Measurements from ENCODE around the gene TWIST2.

Gene TWIST2

GRCh38 chr2:238838786-238839327 lies 9.0 kb upstream of the TWIST2 start:
- no peak for DNase-seq (ENCODE audit: low read depth, low spot score)

GRCh38 chr2:238839428-238839827 lies 8.5 kb upstream of the TWIST2 start:
- no peak for DNase-seq (ENCODE audit: low read depth, low spot score)

- no peak for DNase-seq (ENCODE audit: low read depth, low spot score)
Observed at GRCh38 chr2:238841542-238842164, 6.2 kb upstream of the TWIST2 start.

DNA sequence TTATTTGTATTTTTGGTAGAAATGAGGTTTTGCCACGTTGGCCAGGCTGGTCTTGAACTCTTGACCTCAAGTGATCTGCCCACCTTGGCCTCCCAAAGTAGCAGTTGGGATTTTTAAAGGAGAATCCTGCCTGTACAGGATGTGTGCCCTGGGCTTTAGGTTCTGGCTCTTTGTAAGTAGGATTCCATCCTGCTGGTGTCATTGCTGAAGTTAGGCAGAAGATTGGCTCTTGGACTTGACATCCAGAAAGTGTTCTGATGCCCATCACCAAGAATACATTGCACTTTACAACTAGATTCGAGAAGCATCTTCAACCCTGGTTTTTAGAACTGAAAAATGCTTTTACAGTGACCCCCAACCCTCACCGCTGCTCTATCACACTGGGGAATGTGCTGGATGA lies 4.4 kb upstream of the TWIST2 start:
- no peak for DNase-seq (ENCODE audit: low read depth, low spot score)

DNA sequence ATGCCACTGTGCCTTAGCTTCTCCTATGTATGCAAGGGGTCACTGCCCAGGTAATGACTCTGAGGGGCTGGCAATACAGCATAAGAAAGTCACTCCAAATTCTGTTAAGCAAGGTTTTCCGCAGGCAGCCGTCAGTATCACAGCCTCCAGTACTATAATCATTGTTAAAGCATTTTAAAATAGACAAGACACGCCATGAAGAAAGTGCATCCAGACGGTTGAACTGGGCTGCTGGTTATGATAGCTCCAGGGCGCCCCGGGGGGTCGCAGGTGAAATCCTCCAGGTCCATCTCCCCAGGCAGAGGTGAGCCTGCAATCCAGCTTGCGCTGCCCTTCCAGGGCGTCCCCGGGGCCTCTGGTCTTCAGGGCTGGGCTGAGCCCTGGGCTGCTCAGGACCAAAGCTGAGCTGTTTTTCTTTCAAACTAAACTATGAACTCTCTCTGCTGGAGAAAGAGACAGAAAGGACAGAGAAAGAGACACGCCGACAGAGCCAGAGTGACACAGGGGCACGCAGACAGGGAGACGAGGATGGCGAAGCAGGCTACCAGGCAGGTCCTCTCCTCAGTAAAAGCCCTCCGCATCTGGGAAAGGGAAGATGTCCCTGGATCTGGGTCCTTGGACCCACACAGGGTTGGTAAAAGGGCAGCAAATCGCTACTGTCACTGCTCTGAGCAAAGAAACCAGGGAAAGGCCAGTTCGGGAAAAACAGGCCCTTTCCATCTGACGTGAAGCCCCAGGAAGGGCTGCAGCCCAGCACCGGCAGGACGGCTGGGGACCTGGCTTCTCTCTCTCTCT lies 2.1 kb upstream of the TWIST2 start:
- no peak for DNase-seq (ENCODE audit: low read depth, low spot score)

GRCh38 chr2:238846378-238846627 lies 1.6 kb upstream of the TWIST2 start:
- DNase-seq (ENCODE audit: low read depth, low spot score), result no peak

- DNase-seq (ENCODE audit: low read depth, low spot score), result no peak
Observed at GRCh38 chr2:238846628-238847418, 1.1 kb upstream of the TWIST2 start.

- no peak for DNase-seq (ENCODE audit: low read depth, low spot score)
Observed at GRCh38 chr2:238847419-238847801, 475 bp upstream of the TWIST2 start.

- no peak for DNase-seq (ENCODE audit: low read depth, low spot score)
Observed at GRCh38 chr2:238848691-238848975, 748 bp downstream of the TWIST2 start.

DNA sequence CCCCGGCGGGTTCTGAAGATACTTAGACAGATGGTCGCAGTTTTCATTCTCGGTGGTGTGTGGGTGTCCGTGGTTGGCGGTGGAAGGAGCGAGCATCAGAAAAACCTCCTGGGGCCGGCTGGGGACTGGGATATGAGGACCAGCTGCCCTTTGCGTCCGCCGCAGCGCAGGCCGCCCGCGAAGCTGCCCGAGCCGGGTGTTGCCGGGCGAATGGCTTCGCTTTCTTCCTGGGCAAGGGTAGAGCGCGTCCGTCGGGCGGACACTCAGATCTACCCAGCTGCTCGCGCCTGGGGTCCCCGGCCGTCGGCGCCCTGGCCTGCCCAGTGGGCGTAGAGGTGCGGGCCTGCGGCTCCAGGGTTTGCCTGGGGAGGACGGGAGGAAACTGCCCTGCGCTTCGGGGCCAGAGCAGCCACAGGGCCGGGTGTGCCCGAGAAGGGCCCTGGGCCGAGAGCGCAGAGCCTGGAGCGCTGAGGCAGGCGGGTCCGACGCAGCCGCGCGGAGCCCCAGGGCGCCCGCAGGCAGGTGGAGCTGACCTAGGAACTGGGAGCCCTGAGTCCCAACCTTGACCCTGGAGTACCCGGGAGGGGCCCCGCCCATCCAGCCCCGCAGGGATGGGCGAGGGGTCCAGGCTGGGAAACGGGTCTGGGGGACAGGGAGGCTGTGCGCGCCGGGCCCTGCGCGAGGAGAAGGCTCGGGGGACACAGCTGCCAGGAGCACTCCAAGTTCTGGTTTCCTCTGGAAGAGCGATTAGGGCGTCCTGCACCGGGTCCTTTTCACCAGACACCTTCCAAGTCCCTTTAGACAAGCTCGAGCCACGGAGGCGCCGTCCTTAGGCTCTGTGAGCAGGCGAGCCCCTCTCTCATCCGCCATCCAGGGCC lies 1.3 kb downstream of the TWIST2 start:
- no peak for DNase-seq (ENCODE audit: low read depth, low spot score)

GRCh38 chr2:238850091-238850490 lies 2.2 kb downstream of the TWIST2 start:
- no peak for DNase-seq (ENCODE audit: low read depth, low spot score)

GRCh38 chr2:238851026-238851425 lies 3.1 kb downstream of the TWIST2 start:
- DNase-seq (ENCODE audit: low read depth, low spot score), result no peak

GRCh38 chr2:238851761-238852160 lies 3.9 kb downstream of the TWIST2 start:
- no peak for DNase-seq (ENCODE audit: low read depth, low spot score)

DNA sequence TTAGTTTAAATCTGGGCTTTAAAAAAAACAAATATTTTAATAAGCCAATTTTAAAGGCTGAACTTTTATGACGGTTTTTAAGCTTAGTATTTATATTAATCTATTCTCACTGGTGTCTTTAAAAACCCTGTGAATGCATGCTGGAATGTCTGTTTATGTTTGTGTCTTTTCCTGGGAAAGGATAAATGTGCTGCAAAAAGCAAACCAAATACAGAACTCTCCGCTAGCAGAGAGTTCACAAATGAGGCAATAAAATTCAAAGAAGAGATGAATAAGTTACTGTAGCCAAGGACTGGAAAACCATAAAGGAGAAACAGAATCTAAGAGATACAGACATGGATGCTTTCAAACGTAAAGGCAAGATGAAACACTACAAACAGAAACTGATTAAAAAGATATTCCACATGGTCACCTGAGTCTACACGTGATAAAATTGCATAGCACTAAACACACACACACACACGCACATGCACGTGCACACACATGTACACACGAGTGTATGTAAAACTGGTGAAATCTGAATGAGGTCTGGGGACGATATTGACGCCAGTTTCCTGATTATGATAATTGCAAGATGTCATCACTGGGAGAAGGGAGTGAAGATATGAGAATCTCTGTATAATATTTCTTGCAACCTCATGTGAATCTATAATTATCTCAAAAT lies 4.5 kb downstream of the TWIST2 start:
- no peak for DNase-seq (ENCODE audit: low read depth, low spot score)

DNA sequence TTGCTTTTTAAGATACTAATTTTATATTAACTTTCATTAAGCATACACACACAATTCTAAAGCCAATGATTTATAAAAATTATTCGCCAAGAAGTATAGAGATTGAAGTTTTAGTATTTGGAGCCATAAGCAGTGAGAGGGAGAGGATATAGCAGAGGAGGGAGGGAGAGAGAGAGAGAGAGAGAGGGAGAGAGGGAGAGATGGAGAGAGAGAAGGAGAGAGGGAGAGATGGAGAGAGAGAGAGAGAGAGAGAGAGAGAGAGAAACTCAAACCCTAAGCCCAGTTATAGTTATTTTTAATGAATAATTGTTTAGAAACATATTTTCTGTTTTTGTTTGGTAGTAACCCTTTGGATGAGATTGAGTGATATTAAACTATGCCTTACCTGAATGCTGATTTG lies 5.3 kb downstream of the TWIST2 start:
- no peak for DNase-seq (ENCODE audit: low read depth, low spot score)

- DNase-seq (ENCODE audit: low read depth, low spot score), result no peak
Observed at GRCh38 chr2:238853721-238854120, 5.8 kb downstream of the TWIST2 start.

DNA sequence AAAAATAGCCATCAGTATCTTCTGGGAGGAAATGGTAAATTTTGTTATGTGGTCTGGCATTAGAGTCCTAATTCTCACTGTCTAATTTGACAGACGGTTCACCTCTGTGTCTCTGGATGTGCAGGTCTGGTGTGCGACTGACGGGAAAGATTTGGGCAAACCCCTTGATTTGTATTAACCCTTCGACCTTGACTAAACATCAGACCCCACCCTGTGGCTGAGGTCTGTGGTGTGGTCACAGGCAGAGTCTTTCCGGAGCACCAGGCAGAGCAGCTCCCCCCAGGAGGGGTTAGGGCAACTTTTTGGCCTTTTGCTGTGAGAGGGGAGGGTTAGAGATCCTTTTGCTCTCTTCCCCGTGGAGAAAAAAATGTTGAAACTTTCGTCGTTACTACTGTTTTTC lies 6.4 kb downstream of the TWIST2 start:
- DNase-seq (ENCODE audit: low read depth, low spot score), result no peak

- DNase-seq (ENCODE audit: low read depth, low spot score), result no peak
Observed at GRCh38 chr2:238854699-238855229, 6.9 kb downstream of the TWIST2 start.

DNA sequence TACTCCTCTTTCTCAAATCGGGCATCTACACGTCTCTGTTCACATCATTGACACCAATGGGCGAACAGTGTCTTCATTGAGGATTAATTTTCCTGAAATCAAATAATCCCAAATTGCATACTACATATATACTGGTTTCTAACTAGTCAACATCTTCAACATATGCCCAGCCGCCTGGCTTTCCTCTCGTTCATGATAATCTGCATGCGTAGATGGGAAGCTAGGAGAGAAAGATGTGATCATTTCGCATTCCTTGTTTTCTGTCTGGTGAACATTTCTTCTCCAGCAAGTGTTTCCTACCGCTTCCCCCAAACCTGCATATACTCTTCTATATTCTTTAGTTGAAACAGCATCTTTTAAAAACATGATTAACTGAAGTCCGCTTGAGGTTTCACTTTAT lies 7.4 kb downstream of the TWIST2 start:
- DNase-seq (ENCODE audit: low read depth, low spot score), result no peak

- DNase-seq (ENCODE audit: low read depth, low spot score), result no peak
Observed at GRCh38 chr2:238855891-238856580, 8.2 kb downstream of the TWIST2 start.
